GM04503 (cell line): ENCODE measurements around the gene ISG20.
"Not testable (repeated sequence)": the region's sequence is repeated elsewhere in the genome, so short reads cannot be mapped to it uniquely, and the experiment has no call there.

Experiments used
- DNase-seq: peaks from one replicate; pipeline ENCODE4 v3.0.0-alpha.2; 2012; ENCODE audit warnings: low read depth

ISG20 gene

DNA sequence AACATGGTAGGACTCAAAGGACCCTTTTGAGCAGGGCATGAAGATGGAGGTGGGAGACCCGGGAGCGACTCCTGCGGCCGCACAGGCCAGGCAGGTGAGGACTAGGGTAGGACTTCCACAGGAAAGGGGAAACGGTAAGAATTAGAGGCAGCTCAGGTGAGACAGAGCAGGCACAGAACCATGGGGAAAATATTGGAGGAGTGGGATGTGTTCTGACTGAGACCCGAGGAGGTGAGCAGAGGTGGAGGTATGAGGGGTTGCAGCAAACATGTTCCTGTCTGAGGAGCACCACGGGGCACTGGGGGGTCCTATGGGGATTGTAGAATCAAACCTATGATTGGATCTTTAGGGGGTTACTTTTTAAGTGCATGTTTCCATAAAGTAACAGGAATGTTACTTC, 1.4 kb upstream of the ISG20 start:
- no peak for DNase-seq

DNA sequence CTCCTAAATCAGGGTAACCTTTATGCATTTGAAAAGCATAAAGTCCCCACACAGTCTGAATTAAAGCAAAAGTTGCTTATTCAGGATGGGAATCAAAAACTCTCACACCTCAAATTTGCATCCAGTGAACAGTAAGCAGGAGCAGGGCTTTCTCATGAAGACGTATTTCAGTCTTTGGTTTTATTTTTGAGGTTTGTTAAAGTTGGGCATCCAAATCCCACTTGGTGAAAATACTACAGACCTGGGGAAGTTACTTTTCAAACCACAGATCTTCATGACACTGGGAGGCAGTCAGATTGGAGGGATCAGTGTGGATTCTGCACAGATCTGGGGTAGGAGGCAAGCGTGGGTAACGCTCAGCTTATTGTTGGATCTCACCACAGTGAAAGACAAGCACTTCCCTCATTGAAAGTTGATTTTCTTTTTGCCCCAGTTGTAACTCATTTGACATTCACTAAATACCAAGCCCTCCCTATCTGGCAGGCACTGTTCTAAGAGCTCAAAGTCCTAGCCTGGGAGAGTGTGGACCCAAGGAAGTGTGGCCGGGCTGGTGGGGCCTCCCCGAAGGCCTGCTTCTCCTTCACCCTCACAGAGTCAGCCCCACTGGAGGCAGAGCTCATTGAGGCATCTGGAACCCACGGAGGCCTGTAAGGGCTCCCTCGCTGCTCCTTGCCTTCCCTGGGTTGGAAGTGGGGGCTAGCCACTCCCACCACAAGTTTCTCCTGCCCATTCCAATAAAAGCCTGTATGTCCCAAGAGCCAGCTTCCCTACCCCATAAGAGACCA, 783 bp upstream of the ISG20 start:
- no peak for DNase-seq

DNA sequence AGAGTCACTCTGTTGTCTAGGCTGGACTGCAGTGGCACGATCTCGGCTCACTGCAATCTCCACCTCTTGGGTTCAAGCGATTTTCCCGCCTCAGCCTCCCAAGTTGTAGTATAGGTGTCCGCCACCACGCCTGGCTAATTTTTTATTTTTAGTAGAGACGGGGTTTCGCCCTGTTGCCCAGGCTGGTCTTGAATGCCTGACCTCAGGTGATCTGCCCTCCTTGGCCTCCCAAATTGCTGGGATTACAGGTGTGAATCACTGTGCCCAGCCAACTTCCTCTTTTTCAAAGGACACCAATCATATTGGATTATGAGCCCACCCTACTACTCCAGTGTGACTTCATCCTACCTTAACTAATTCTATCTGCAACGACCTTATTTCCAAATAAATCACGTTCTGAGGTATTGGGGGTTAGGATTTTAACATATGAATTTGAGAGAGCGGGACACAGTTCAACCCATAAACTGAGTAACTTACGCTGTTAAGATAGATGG, 3.2 kb downstream of the ISG20 start:
- DNase-seq: no peak

DNA sequence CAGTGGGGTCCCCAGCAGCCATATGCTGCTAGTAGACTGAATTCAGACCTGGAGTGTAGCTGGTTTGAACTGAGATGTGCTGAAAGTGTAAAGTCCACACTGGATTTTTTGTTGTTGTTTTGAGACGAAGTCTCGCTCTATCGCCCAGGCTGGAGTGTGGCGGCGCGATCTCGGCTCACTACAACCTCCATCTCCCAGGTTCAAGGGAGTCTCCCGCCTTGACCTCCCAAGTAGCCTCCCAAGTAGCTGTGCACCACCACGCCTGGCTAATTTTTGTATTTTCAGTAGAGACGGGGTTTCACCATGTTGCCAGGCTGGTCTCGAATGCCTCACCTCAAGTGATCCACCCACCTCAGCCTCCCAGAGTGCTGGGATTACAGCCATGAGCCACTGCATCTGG, 3.7 kb downstream of the ISG20 start:
- not testable (repeated sequence) for DNase-seq

DNA sequence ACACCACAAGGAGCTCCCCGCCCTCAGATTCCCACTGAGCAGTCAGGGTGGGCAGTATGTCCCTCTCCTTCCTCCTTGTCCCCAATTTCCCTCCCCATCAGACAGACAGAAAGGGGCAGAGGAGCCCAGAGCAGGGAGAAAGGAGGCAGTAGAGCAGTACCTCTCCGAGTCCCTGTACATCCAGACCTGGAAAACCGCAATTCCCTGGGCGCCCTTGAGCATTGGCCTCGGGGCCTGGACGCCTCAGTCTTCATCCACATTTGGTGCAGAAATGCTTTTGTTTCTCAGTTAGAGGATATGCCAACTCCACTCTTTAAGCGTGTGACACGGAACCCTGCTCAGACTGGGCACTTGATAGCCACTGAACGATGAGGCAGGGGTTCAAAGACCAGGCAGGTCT, 5.9 kb downstream of the ISG20 start:
- no peak for DNase-seq

DNA sequence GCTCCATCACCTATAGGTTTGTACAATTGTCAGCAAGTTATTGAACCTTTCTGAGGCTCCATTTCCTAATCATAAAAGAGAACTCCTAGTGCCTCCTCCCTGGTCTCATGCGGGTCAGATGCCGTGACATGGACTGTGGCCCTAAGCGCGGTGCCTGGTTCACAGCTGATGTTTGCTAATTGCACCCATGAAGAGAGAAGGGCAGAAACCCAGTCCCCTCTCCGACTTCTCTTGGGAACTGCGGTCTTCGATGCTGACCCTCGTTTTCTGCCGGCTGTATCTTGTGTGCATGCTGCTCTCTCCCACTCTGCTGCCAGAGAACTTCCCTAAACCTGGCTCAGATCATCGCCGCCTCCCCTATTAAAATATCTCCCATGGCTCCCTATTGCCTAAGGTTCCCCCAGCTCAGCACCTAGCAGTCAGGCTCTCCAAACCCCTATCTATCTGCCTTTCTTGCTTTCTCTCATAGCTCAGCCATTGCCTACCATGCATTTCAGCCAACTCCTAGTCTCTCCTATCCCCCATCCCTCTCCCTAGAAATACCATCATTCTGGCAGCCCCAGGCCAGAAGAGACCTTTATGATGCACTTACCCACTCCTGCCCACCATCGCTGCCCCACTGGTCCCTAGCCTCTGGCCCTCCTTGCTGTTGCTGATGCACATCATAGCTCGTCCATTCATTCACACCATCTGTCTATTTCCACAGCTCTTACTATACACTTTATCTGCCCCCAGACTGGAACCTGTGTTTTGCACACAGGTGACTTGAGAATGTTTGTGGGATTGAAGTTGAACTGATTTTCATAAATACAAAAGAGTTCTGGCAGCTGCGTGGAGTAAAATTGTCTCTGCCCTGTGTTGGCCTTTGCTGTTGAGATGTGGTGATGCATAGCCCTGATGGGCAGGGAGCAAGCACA, 6.6 kb downstream of the ISG20 start:
- no peak for DNase-seq

DNA sequence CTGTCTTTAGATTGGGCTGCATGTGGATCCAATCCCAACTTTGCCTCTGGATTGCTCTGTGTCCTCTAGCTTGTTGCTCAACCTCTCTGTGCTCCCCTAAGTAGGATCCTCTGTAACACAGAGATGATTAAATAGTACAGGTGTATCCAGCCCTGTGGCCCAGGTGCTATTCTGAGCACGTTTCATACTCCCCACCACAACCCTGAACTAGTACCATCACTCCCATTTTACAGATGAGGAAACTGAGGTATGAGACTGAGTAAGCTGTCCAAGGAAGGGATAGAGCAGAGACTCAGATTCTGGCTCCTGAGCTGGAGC, 7.2 kb downstream of the ISG20 start:
- DNase-seq: no peak

DNA sequence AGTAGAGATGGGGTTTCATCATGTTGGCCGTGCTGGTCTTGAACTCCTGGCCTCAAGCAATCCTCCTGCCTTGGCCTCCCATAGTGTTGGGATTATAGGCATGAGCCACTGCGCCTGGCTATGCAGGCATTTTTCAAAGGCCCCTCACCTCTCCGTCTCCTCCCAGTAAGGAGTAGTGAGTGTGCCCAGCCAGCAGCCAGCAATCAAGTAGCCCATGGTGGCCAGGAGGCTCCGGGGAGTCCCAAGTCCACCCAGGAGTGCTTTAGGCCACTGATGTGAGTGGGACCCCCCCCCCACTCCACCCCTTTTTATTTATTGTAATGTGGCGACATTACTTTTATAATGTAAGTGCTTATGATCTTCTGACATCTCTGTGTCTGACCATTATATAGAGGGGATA, 8.1 kb downstream of the ISG20 start:
- DNase-seq: no peak

DNA sequence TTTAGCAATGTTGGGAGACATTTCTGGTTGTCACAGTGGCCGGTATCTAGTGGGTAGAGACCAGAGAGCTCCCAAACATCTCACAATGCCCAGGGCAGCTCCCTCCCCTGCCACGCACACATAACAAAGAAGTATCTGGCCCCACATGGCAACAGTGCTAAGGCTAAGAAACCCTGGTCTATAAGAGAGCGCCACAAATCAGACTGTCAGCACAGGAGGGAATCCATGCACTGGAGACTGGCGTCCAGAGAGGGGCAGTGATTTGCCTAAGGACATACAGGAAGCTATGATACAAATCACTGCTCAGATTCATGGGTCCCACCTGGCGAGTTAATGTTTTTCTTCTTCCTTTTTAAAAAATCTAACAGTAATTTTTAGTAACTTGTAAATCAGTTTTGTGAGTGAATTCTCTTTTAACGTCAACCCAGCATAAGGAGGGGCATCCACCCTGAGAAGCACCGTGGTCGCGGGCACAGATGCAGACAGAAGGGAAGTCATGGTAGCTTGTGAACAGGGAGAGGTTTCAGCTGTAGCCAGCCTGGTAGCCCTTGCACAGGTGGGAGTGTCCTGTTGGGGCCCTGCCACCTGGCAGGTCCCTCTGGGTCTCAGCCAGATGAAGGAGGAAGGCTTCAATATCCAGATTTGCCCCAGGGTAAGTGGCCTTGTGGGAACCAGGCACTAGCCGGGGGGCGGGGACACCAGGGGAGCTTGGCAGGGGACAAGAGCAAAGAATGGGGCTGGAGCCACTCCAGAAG, 8.7 kb downstream of the ISG20 start:
- no peak for DNase-seq

DNA sequence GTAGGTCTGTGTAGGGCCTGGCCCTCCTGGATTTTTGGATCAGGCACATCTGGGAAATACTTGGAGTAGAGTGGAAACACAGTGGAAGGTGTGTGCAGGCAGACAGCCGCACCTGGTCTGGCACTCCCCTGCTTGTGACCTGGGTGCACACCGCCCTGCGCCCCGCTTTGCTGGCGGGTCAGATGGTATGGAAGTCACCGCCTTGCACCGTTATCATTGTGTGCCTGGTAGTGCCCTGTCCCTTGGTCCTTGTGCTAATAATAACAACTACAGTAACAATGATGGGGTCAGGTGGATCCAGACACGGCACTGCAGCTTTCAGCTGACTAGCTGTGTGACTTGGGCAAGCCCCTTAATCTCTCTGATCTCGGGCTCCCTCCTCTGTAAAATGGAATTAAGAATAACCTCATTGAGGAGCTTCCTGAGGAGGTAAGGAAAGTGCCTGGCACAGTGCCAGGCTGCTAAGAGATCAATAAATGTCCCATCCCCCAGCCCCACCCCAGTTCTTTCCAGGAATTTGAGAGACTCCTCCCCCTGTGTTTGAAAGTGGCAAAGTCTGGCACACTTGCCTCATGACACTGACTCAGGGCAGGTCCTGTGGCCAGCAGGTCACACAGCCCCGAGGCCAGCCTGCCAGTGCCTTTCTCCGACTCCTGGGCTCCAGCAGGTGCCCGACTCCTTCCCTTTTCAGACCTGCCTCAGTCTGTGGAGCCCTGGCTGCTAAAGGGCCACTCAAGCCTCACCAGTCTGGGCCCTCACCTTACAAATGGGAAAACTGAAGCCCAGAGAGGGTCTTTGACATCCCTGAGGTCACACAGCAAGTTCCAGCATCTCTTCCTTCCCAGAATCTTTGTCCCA, 9.8 kb downstream of the ISG20 start:
- no peak for DNase-seq

DNA sequence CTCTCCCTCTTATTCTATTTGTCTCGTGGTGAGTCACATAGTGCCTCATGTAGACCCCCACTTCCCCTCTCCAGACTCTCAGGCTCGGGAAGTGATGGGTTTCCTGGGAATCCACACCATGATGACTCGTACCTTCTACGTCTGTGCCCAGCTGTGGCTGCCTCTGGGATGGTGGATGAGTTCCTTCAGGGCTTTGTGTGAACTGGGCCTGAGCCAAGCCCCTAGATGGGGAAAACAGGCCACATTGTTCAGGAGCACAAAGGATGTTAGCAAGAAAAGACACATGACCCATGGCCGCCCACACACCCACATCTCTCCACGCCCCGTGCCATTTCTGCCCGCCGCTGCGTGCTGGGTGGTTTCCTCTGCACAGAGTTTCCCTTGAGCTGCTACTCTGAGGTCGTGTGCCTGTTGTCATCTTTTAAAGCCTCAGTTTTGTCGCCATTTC, 10.5 kb downstream of the ISG20 start:
- DNase-seq: peak; percentile 39

DNA sequence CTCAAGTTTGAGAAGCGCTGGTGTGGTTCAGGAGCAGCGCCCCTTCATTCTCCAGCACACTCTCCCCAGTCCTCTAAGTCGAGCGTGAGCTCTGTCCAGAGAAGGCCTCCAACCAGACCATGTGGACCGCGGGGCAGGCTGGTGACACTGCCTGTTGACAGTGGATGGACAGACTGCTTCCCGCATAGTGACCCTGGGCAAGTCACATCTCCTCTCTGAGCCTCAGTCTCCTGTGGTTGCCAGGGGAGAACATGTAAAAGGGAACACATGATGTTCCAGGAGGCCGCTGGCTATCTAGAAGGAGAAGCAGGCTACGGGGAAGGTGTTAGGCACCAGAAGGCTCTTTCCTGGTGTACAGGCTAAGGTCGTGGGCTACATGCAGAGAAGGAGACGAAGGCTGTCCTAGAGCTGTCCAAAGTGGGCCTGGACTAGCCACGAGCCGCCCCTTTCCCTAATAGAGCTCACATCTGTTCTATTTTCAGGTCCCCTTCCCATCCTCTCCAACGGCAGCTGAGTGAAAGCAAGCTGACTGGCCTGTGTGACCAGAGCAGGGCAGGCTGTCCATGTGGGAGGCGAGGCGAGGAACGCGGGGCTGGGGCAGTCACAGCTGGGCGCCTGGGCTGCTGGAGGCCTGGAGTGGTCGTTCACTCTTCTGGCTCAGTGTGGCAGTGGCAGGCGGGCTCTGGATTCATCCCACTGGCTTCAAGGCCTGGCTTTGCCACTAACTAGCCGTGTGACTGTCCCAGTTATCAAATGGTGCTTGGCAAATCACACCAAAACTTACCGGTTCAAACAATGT, 11.1 kb downstream of the ISG20 start:
- DNase-seq: no peak

DNA sequence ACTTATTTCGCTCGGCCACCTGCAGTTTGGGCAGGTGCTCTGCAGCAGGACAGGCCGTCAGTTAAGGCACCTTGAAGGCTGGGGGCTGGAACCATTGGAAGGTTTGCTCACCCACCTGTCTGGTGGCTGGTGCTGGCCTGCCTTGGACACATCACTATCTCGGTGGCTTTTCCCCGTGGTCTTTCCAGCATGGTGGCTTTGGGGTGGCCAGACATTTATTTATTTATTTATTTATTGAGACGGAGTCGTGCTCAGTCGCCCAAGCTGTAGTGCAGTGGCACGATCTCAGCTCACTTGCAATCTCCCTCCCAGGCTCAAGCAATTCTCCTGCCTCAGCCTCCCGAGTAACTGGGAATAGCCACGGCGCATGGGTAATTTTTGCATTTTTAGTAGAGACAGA, 11.7 kb downstream of the ISG20 start:
- DNase-seq: no peak

DNA sequence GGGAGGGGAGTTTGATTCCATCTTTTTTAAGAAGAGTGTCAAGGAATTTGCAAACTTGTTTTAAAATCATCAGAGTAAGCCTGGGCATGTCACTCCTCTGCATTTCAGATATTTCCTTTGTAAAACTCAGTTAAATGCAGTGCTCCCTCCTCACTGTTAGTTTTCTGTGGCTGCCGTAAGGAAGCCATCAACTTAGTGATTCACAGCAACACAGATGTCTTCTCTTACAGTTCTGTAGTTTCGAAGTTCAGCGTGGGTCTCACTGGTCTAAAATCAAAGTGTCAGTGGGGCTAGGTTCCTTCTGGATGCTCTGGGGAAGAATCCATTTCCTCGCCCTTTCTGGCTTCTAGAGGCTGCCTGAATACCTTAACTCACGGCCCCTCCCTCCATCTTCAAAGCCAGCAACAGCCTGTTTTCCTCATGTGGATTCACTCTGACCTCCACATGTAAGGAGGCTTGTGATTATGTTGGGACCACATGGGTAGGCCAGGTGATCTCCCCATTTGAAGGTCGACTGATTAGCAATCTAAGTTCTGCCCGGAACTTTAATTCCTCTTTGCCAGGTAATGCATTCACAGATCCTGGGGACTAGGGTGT, 12.4 kb downstream of the ISG20 start:
- DNase-seq: no peak

DNA sequence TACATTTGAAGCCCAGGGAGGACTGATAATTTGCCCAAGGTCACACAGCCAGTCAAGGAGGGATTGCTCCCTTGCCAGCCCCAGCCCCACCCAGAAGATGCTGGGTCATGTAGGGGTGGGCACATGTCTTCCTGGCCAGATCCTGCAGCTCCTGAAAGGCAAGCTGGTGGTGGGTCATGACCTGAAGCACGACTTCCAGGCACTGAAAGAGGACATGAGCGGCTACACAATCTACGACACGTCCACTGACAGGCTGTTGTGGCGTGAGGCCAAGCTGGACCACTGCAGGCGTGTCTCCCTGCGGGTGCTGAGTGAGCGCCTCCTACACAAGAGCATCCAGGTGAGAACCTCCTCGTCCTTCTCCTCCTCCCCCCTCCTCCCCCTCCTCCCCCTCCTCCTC, 13.2 kb downstream of the ISG20 start:
- DNase-seq: no peak

DNA sequence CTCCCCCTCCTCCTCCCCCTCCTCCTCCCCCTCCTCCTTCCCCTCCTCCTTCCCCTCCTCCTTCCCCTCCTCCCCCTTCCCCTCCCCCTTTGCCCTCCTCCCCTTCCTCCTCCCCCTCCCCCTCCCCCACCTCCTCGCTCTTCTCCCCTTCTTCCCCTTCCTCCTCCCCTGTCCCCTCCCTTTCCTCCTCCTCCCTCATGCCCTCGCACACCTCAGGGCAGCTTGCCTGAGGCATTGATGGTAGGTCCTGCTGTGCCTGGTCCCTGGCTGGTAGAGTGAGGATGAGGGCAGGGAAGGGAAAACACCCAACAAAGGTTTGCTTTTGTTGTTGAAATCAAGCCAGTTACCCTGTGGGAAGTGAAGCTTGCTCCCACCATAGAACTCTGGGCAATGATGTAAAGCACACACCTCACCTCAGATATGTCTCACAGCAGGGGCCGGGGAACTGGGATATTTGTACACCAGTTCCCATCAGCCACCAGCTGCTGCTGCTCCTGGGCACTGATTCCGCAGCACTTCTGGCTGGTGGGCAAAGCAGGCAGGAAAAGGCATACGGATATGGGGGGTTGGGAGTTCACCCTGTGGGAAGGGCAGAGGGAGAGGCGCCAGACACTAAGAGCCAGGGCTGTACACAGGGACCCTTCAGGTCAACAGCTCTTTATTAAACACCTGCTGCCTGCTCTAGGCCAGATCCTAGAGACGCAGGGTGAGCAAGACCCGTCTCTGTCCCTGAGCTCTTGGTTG, 13.8 kb downstream of the ISG20 start:
- DNase-seq: no peak

DNA sequence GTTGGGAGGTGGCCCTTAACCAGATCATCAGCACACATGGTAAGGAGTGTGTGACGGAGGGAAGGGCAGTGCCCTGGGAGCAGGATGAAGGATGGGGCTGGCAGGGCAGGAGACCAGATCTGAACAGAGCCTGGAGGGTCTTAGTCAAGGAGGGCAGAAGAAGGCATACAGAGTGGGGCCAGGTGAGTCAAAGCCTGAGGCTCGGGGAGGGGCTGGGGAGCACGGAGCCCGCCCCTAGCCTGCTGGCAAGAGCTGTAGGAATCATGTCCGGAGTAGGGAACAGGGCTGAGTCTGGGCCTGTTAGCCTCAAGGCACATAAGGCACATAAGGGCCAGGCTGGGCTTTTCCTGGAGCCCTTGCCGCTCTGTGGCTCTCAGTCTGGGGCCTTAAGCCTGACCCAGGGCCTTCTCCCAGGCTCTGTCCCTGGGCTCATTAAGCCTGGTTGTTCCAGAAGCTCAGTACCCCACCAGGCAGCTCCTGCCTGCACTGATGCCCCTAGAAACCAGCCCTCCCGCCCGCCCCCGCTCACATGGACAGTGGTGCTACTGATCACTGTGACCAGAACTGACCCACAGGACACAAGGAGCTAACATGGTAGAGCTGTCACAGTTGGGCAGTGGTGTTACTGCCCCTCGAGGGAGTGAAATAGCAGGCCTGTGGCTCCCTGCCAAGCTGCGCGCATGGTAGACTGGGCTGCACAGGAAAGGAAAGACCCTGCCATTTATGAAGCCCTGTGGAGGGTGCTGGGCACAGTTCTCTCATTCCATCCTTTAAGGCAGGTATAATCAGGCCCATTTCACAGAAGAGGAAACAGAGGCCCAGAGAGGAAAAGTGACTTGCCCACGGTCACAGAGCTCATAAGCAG, 14.6 kb downstream of the ISG20 start:
- no peak for DNase-seq

DNA sequence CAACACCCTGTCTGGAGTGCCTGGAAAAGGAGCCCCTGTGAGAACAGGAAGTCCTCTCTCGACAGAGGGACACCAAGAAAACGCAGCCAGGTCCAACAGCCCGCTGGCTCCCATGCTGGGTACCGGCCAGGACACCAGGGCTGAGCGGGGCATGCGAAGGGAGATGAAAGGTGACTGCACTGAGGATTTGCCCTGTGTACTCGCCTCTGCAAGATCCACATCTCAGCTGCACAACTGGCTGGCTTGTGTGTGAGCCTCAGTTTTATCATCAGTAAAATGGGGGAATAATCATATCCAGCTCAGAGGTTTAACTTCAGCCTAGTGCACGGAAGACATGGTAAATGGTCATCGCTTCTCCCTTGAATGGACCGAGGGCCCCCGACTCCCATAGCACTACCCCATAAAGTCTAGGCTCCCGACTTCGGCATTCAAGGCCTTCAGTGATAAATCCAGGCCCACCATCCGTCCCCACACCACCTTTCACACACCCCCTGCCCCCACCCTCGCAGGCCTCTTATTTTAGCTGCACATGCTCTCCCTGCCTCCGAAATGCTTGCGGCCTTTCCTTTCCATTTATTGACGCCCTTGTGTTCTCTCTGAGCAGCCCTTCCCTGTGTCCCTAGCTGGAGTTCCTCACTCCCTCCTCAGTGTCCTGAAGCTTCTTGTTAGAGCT, 15.8 kb downstream of the ISG20 start:
- no peak for DNase-seq
